IPS-NIHi11 (cell line): ENCODE measurements around the gene NTRK2.
A peak's percentile ranks its signal among the peaks of the same experiment; 100 is the strongest.

Source experiments
- DNase-seq: peaks from one replicate; pipeline ENCODE4 v3.0.0; 2012; ENCODE audit warnings: mixed read lengths, low spot score

The NTRK2 gene

DNA sequence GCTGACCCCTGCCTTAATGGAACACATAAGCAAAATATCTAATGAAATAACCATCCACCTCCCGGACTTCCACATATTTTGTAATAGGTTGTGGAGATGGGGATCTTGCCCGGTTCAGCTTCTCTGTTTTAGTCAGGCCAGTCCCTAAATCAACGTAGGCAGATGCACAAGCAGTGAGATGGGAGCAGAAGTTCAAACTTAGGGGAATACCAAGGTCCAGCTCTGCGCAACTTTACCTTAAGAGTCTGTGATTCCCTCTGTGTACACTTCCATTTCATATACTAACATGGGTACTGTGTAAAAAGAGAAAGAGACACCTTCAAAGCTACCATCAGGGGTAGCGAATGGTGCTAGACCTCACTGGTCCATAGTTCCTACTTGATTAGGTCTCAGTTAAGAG, 110.9 kb downstream of the NTRK2 start:
- no peak for DNase-seq

DNA sequence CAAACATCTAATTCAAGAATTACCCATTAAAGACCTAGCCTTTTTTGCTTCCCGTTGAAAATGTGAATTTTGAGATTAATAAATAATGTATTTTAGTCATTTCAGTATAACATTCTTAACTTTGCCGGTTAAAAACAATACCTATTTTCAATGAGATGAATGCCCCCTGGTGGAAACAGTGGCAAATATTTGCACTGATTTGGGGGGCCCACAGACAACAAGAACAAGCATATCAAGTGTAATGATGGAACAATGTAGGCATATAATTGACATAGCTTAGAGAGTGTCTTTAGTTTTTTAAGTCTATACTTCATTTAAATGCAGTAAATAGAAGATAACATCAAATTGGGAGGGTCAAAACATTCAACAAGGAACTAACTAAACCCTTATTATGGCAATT, 111.9 kb downstream of the NTRK2 start:
- no peak for DNase-seq

DNA sequence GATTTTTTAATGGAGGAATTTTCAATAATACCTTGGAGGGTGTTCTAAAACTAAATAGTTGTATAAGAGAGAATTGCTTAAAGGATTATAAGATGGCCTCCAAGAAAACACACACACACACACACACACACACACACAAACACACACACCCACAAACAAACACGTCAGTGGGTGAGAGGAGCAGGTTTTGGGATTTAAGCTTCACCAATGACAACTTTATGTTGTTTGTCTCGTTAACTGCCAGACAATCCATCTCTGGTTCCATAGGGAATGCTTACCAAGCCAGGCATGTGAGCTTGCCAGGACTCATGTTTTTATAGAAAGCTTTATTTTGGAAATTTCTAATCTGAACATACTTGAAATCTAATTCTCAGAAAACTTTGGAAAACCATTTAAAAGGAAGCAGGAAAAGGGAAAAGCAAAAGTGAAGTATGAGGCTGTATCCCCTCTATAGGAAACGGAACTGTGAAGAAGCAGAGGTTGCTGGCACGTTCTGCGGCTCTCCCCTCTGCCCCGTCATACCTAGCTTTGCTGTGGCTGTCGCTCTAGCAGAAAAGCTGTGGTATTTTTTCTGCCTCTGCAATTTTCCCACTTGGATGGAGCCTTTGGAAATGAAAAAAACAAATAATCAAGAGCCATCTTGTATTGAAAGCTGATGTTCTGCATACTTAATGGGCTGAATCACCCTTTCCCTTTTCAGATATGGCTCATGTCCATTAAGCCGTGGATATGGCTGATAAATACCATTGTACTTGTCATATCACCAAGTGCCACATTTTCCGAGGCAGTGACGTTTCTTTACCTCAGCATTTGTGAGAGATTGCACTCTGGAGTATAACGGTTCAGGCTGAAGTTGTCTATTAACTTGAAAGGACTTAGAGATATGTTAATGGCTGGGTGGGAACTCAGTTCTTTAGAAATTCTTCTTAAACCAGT, 112.7 kb downstream of the NTRK2 start:
- DNase-seq: no peak

DNA sequence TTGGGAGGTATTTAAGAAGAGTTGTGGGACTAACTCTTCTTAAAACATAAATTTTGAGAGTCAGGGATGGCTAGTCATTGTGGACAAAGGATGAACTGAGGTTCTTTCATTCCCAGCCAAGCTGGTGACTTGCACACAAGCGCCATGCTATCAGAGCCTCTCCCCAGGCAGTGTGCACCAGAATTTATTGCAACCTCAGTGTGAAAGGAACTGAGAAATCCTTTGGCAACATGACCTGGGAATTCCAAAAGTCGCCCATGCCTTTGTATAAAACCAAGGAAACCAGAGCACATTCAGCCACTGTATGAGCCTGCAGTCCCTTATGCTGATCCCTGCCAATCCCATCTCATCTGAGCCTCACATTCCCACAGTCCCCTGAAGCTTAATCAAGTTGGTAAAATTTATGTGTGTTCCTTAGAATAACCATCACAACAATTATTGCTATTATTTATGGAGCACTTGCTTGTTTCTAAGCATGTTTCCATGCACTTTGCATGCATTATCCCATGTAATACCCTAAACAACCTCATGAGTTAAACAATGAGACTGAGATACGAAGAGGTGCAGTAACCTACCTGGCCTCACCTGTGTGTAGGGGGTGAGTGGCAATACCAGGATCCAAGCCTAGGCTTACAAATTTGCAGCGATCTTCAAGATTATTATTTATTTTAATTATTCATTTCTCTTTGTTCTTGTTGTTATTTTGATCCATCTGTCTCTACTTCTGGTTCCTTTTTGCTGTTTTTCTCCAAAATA, 116.4 kb downstream of the NTRK2 start:
- DNase-seq: peak; percentile 12

DNA sequence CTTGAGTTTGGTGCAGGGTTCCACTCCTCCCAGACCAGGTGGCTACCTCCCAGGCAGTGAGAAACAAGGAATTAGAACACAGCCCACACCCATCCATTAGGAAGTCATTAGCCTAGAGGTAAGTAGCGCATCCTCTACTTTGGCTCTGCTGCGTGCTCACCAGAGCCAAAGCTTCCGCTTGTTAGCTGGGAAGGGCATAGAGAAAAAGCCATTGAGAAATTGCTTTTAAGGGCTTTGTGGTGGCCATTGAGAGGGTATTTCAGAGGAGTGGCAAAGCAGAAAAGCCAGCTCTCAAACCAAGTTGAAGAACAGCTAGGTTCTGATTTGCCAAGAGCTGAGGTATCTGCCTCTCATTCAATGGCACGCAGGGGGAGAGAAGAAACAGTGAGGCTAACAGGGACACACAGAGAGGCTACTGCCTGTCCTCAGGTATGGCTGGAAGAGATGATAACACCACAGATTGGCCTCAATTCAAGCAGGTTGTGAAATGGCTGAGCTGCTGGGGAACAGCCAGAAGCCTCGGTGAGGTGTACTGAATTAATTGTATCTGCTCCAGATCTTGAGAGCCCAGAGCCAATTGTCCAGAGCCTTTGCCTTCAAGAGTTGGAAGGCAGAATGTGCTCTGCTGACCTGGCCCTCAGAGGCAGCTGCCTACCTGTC, 119.4 kb downstream of the NTRK2 start:
- DNase-seq: no peak

DNA sequence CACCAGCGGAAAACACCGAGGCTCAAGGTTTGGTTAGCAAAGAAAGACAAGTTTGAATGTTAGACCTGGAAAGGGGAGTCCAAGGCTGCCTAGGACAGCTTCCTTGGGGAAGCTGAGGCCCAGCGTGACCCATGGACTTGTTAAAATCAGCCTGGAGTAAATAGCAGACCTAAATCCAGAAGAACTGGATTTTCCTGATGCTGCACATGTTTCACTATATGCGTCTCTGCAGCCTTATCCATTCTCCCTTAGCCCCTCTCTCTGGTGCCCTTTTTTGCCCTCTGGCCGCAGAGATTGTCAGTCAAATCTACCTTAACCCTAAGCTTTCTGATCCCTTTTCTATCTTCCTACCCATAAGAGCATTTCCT, 119.9 kb downstream of the NTRK2 start:
- DNase-seq: no peak

DNA sequence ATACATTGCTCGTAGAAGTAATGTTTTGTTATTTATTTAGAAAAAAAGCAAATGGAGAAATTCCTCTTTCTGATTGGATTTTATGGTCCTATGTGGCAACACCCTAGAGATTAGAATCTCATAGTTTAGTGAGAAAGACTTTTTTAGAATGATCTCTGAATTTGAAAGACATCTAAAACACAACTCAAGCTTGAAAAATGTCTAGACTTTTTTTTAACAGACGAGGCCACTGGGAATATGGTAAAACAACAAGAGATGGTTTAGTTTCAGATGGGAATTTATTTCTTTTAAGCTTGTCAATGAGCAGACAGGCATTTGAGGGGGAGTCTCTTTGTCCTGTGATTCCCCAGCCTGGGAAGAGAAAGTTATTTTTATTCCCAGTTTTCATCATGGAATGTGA, 122.1 kb downstream of the NTRK2 start:
- DNase-seq: no peak

DNA sequence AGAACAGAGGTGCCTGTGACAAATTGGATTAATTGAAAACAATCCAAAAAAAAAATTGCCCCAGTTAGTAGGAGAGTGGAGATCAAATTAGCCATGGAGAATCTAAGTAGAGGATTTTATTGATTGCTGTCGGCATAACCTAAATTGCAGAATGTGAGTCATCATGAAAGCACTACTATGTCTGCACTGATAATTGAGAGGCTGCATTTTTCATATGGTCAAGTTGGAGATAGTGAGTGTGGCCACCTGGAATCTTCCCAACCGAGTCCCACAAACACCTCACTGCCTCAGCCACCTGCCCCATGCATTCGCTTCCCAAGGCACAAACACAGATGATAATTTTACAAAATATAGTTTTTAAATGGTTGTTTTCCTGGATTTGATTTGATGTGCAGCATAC, 123.7 kb downstream of the NTRK2 start:
- DNase-seq: no peak

DNA sequence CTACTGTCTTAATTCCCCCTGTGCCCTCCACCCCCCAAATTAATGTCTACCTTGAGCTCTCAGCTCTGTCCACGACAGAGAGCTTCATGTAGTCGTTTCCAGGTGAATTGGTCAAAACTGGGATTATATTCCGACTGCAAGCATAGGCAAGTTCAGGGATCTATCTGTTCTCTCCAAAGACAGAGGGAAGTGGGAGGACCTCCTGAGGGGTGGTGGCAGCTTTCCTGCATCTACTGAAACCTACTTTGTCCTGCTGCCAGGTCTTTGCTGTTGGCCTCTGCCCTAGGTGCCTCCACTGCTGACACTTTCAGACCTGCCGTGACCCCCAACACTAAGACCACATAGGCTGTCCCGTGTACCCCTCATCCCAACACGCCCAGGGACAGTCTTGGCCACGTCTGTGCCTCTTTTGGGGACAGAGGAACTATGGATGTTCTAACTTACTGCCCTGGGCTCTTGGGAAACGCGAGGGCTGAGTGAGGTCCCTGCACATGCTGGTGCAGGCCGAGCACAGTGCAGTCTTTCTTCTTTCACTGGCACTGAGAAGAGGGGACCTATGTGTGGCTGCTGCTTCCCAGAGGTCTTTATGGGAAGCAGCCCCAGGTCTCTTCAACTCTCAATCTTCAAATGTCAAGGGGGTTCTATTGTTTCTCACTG, 125.6 kb downstream of the NTRK2 start:
- no peak for DNase-seq

DNA sequence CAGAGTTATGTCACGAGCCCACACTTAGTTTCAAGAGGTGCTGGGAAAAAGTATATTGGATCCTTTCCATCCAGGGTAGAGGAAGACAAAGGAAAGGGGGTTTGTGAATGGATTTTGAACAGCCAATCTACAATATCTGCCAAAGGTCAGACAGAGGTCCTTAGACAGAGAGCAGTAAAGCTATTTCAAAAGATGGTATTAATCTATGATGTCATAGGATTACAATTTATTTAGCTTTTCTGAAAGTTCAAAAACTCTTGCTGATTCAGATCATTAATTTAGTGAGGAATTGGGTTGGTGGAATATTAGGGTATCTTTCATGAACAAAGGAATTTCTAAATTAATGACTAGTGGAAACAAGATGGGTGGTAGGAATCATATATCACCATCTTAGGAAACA, 126.9 kb downstream of the NTRK2 start:
- DNase-seq: no peak

DNA sequence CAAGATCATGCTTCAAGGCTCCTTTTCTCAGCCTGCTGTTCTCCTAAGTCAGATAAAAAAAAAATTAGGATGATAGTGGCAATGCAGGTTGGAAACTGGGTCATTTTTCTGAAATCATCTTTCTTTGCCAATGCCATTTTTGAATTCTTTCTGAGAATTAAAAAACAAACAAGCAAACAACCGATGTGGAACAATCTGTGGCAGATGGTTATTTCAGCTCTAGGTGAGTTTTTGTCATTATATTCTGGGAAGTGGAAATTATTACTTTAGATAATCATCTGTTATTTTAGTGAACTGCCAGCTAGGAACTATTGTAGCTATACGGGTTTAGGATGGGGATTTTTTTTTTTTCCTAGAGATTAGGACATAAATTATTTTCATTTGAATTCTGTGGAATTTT, 129.7 kb downstream of the NTRK2 start:
- no peak for DNase-seq

DNA sequence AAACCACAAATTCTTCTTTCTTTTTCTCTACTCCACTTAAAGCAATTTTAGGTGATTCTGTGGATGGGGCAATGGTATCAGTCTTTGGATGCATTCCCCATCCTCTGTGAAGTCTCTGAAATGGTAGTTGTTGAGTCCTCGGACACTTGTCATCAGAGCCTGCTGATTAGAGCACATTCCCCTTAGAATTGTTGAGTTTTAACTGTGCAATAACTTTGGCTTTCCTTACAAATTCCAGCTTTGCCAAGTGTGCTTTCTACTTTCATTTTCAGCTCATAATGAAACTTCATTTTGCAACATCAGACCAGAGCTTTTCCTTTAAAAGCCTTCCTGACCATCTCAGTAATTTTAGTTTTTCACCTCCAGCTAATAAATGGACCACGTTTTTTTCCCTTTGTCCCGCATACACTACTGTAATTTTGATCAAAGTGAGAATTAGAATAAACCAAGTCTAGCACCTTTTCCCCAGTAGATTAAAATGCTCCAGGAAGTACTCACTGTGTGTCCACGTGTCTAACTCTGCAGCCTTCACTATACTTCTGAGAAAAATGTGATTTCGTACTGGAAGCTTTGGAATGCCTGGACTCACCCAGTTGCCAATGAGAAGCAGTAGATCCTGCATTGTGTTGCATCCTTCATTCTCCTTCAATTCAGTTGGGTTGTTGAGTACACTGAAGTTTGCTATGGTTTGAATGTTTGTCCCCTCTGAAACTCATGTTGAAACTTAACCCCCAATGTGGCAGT, 135.6 kb downstream of the NTRK2 start:
- no peak for DNase-seq

DNA sequence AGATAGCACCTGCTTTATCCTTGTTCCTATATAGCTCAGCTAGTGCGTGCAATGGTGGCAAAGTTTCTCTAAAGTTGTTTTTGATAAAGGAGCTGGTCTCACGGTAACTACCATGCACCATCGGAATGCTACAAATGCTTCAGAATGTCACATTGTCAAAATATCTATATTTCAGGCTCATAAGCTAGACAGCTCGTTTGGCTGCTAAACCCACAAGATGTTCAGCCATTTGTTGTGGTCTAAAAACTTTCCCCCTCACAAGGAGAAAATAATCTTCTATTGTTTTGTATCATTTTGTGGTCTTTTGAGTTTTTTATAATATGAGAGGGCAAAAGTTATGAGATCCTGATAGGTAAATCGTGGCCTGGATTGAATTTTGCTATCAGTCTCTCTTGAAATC, 137.9 kb downstream of the NTRK2 start:
- DNase-seq: no peak

DNA sequence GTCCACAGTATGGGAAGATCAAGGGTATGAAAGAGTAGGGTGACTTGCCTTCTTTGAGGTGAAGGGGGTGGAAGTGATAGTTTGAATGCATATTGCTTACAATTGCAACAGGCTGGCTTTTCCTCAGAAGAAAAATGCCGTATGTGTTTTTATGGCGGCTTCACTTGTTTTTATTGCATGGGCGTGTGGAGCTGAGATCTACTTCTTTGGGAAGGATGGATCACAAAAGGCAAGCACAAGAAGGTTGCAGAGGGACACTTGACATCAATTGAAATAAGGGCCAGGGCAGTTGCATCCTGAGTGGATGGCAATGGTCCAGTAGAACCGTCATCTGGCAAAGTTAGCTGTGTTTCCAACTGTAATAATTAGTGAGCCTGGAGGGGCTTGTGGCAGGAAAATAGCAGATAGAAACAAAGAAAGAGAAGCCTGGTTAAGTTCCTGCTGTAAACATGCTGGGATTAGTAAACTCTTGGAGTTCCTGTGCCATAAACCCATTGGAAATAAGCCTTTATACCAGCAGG, 138.4 kb downstream of the NTRK2 start:
- DNase-seq: no peak

DNA sequence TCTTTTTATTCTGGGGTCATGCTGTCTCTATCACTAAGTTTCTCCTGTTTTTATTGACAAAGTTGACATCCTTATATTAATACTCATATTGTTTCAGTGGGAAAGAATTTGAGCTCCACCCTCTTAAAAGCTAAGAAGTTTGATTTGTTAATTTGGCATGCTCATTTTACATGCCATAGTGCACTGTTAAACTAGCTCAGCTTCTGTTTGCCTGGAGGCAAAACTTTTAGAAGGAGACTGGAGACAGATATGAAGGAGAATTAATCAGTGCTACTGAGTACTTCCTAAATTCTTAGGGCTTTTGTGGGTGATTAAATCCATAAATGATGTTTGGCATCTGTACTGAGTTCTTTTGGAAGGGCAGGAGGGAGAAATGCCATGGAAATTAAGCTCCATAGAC, 138.9 kb downstream of the NTRK2 start:
- DNase-seq: no peak

DNA sequence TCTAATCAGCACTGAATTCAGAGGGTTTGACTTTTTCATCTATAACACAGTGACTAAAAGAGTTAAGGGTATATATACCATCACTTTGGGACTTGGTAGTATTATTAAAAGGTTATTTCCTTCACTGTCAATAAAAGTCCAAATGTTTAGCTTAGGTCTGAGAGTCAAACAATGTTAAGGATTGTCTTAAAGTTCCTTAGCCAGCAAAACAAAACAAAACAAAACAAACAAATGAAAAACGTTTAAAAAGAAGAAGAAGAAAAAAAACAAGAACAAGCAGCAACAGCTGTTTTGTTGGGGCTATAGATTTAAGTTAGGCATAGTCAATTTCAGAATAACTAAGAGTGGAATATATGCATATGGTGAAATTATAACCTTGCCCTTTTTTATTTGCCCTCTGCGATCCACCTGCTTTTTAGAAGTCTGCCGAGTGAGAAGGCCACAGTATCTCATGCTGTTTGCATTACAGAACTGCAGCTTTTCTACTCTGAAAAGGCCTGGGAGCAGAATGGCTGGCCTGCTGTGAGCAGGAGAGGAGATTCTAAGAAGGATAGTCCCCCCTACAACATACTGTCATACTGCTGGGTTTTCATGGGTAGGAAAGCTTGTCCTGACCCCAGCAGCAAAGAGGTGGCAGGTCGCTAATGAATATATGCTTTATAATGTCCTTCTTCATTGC, 141.7 kb downstream of the NTRK2 start:
- DNase-seq: peak; percentile 31

DNA sequence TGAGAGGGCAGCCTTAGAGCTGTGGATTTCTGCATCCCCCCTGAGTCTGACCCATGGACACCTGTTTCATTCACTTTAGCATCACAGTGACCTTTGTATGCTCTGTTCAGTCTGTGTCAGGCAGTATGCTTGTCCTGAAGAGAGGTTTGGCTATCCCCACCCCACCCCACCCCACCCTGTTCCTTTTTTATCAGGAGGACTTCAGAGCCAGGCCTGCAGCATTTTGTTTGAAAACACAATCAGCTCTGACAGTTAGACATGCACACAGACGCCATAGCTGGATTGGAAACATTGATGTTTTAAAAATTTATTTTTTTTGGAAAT, 142.2 kb downstream of the NTRK2 start:
- DNase-seq: no peak

DNA sequence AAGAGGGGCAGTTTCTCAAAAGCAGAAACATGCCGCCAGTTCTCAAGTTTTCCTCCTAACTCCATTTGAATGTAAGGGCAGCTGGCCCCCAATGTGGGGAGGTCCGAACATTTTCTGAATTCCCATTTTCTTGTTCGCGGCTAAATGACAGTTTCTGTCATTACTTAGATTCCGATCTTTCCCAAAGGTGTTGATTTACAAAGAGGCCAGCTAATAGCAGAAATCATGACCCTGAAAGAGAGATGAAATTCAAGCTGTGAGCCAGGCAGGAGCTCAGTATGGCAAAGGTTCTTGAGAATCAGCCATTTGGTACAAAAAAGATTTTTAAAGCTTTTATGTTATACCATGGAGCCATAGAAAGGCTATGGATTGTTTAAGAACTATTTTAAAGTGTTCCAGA, 142.8 kb downstream of the NTRK2 start:
- no peak for DNase-seq

DNA sequence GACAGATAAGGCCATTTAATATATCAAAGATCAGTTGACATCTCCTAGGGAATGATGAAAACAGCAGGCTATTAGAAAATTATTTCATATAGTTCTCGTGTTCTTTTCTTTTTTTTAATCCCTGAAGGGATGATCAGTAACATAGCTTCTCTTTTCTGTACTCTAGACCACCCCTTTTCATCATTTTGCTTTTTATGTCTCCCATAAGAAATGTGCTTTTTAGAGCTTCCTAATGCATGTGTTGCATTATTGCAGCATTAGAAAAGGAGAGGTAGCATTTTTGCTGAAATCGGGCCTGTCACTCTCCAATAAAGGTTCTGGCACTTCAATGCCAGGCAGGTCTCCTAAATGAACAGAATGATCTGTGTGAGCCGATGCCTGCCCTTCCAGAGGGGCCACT, 143.3 kb downstream of the NTRK2 start:
- DNase-seq: no peak

DNA sequence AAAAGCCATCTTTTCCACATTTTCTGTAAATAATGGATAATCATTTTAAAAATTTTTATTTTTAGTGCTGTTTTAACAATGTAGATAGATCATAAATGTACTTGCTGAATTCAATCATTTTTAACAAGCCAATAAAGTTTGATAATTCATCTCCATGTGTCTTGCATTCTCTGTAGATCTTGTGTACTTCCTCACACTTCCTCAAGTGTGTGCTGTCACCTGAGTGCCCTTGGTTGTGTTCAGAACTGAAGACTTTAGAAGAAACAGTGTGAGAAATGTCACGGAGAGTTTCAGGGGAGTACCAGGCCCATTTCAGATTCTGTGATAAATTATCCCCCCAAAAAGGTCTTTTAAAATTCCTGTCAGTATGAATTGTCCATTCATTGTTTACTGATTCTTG, 146.0 kb downstream of the NTRK2 start:
- DNase-seq: no peak

DNA sequence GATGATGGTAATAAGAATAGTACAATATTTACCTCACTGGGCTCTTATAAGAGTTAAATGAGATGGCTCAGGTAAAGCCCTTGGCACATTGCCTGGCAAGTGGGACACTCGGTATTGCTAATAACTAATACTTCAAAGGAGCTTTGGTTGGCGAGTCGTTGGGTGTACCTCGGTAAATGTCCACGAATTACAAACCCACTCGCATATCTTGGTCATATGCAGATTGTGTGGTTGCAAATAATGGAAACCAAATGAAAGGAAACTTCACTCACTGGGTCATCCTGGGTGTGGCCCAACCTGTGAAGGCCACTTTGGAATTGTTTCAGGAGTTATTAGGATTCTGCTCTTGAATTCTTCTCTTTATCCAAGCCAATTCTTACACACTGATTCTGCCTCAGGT, 147.5 kb downstream of the NTRK2 start:
- no peak for DNase-seq
